ENCODE measurements around the gene GFOD2.
A peak's percentile ranks its signal among the peaks of the same experiment; 100 is the strongest.
"Not testable (repeated sequence)": the region's sequence is repeated elsewhere in the genome, so short reads cannot be mapped to it uniquely, and the experiment has no call there.

The GFOD2 gene

GRCh38 chr16:67693517-67694285 is 25.4 kb downstream of the GFOD2 start:
- H3K4me3 ChIP-seq (ENCODE audit: low read depth in 1 of 5, low read length in 5 of 5); H3K9ac ChIP-seq (ENCODE audit: low read length in 5 of 5); H3K27me3 ChIP-seq (ENCODE audit: control insufficient read depth in 5 of 5, insufficient read depth in 4 of 5, low read length in 5 of 5); H3K27ac ChIP-seq (ENCODE audit: low read depth, low read length); H3K36me3 ChIP-seq (ENCODE audit: control insufficient read depth in 5 of 5, insufficient read depth in 5 of 5, low read length in 5 of 5); H3K9me3 ChIP-seq (ENCODE audit: control insufficient read depth in 5 of 5, low read length in 5 of 5): not testable (repeated sequence)
- H3K4me1 ChIP-seq (ENCODE audit: control insufficient read depth in 5 of 5, insufficient read depth in 5 of 5, low read length in 5 of 5), result peaks cover 0 to 13% (median 8%) of the 10 kb centered on the region in 5 donors

DNA sequence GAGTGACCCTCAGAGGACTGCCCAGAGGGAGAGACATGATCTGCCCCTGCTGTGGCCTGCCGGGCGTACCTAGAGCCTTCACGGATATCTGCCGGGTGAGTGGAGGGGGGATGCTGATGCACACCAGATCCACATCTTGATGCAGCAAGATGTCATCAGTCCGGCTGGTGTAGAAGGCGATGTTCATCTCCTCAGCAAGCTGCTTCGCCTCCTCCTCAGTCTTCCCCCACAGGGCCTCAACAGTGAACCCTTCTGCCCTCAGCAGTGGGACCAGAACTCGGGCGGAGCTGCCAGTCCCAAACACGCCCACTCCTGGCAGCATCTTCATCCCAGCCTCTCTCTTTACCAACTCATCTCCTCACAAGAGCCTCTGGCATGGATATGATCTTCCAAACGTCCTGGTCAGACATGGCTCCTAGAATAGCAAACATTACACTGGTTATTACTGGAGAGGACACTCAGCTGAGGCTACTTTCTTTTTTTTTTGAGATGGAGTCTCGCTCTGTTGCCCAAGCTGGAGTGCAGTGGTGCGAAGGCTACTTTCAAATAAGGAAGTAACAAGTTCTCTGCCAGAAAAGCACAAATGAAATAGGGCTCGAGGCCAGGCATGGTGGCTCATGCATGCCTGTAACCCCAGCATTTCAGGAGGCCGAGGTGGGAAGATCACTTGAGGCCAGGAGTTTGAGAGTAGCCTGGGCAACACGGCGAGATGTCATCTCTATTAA is 33.6 kb downstream of the GFOD2 start:
- Histone ChIP-seq H3K9me3 (ENCODE audit: control insufficient read depth in 5 of 5, low read length in 5 of 5) (no peaks in the 10 kb centered on the region), H3K27ac (ENCODE audit: low read depth, low read length) (peak overlapping the region; percentile 43), H3K36me3 (ENCODE audit: control insufficient read depth in 5 of 5, insufficient read depth in 5 of 5, low read length in 5 of 5) (peaks cover 0 to 25% (median 17%) of the 10 kb centered on the region in 5 donors), H3K4me1 (ENCODE audit: control insufficient read depth in 5 of 5, insufficient read depth in 5 of 5, low read length in 5 of 5) (peaks cover 0 to 20% (median 13%) of the 10 kb centered on the region in 5 donors), H3K9ac (ENCODE audit: low read length in 5 of 5) (peak overlapping the region in 1 of 5 donors; percentile 18), H3K4me3 (ENCODE audit: low read depth in 1 of 5, low read length in 5 of 5) (no peak overlapping the region), H3K27me3 (ENCODE audit: control insufficient read depth in 5 of 5, insufficient read depth in 4 of 5, low read length in 5 of 5) (no peaks in the 10 kb centered on the region)

- H3K27ac ChIP-seq (ENCODE audit: low read depth, low read length), result no peak overlapping the region
- peaks cover 0 to 21% (median 14%) of the 10 kb centered on the region in 5 donors for H3K4me1 ChIP-seq (ENCODE audit: control insufficient read depth in 5 of 5, insufficient read depth in 5 of 5, low read length in 5 of 5)
- H3K4me3 ChIP-seq (ENCODE audit: low read depth in 1 of 5, low read length in 5 of 5), result no peak overlapping the region
- H3K9me3 ChIP-seq (ENCODE audit: control insufficient read depth in 5 of 5, low read length in 5 of 5), result no peaks in the 10 kb centered on the region
- no peak overlapping the region for H3K9ac ChIP-seq (ENCODE audit: low read length in 5 of 5)
- peaks cover 0 to 31% (median 17%) of the 10 kb centered on the region in 5 donors for H3K36me3 ChIP-seq (ENCODE audit: control insufficient read depth in 5 of 5, insufficient read depth in 5 of 5, low read length in 5 of 5)
- no peaks in the 10 kb centered on the region for H3K27me3 ChIP-seq (ENCODE audit: control insufficient read depth in 5 of 5, insufficient read depth in 4 of 5, low read length in 5 of 5)
These were observed 35.3 kb downstream of the GFOD2 start for GRCh38 chr16:67683767-67684166.

- Histone ChIP-seq H3K27me3 (ENCODE audit: control insufficient read depth in 5 of 5, insufficient read depth in 4 of 5, low read length in 5 of 5) (no peaks in the 10 kb centered on the region), H3K4me3 (ENCODE audit: low read depth in 1 of 5, low read length in 5 of 5) (no peak overlapping the region), H3K36me3 (ENCODE audit: control insufficient read depth in 5 of 5, insufficient read depth in 5 of 5, low read length in 5 of 5) (peaks cover 0 to 33% (median 17%) of the 10 kb centered on the region in 5 donors), H3K4me1 (ENCODE audit: control insufficient read depth in 5 of 5, insufficient read depth in 5 of 5, low read length in 5 of 5) (peaks cover 6 to 37% (median 36%) of the 10 kb centered on the region in 5 donors), H3K9me3 (ENCODE audit: control insufficient read depth in 5 of 5, low read length in 5 of 5) (no peaks in the 10 kb centered on the region), H3K9ac (ENCODE audit: low read length in 5 of 5) (no peak overlapping the region), H3K27ac (ENCODE audit: low read depth, low read length) (no peak overlapping the region)
These were observed 38.9 kb downstream of the GFOD2 start for GRCh38 chr16:67679935-67680897.

DNA sequence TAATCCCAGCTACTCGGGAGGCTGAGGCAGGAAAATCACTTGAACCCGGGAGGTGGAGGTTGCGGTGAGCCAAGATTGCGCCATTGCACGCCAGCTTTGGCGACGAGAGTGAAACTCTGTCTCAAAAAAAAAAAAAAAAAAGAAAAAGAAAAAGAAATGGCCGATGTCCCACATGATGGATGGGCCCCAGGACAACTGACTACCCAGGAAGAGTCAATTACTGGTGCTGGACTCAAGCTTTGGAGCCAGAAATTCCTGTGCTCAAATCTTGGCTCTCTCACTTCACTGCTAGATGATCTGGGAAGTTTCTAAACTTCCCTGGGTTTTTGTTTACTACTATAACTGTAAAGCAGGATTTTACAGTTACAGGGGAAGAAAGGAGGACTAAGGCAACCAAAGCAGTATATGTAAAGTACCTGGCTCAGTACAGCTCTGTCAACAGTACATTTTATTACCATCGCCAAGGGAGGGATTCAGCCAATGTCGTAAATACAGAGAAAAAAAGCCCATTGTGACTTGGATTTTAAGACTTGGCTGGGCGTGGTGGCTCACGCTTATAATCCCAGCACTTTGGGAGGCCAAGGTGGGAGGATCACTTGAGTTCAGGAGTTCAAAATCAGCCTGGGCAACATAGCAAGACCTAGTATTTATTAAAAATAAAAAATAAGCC is 40.6 kb downstream of the GFOD2 start:
- Histone ChIP-seq H3K9me3 (ENCODE audit: control insufficient read depth in 5 of 5, low read length in 5 of 5) (no peaks in the 10 kb centered on the region), H3K27me3 (ENCODE audit: control insufficient read depth in 5 of 5, insufficient read depth in 4 of 5, low read length in 5 of 5) (no peaks in the 10 kb centered on the region), H3K4me1 (ENCODE audit: control insufficient read depth in 5 of 5, insufficient read depth in 5 of 5, low read length in 5 of 5) (peaks cover 10 to 46% (median 43%) of the 10 kb centered on the region in 5 donors), H3K4me3 (ENCODE audit: low read depth in 1 of 5, low read length in 5 of 5) (peak overlapping the region in 1 of 5 donors; percentile 6), H3K36me3 (ENCODE audit: control insufficient read depth in 5 of 5, insufficient read depth in 5 of 5, low read length in 5 of 5) (peaks cover 0 to 23% (median 9%) of the 10 kb centered on the region in 5 donors), H3K9ac (ENCODE audit: low read length in 5 of 5) (peak overlapping the region in 1 of 5 donors; percentile 39), H3K27ac (ENCODE audit: low read depth, low read length) (peak overlapping the region; percentile 65)

GRCh38 chr16:67677712-67678111 is 41.4 kb downstream of the GFOD2 start:
- Histone ChIP-seq H3K27me3 (ENCODE audit: control insufficient read depth in 5 of 5, insufficient read depth in 4 of 5, low read length in 5 of 5) (no peaks in the 10 kb centered on the region), H3K27ac (ENCODE audit: low read depth, low read length) (peak overlapping the region; percentile 30), H3K4me3 (ENCODE audit: low read depth in 1 of 5, low read length in 5 of 5) (no peak overlapping the region), H3K4me1 (ENCODE audit: control insufficient read depth in 5 of 5, insufficient read depth in 5 of 5, low read length in 5 of 5) (peaks cover 18 to 54% (median 49%) of the 10 kb centered on the region in 5 donors), H3K36me3 (ENCODE audit: control insufficient read depth in 5 of 5, insufficient read depth in 5 of 5, low read length in 5 of 5) (peaks cover 0 to 16% (median 4%) of the 10 kb centered on the region in 5 donors), H3K9me3 (ENCODE audit: control insufficient read depth in 5 of 5, low read length in 5 of 5) (no peaks in the 10 kb centered on the region), H3K9ac (ENCODE audit: low read length in 5 of 5) (peak overlapping the region in 1 of 5 donors; percentile 38)

DNA sequence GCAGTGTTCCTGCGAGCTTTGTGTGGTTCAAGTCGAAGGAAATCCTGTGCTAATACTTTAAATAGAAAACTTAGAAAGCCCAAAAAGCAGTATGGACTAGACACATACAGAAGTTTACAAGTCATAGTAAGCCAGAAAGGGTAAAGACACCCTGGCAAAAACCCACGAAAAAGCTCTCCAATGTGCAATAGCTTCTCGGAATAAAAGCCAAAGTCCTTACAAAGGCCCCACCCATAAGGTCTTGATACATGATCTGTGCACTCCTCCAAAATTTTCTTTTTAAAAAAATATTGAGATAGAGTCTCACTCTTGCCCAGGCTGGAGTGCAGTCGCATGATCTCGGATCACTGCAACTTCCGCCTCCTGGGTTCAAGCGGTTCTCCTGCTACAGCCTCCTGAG is 42.2 kb downstream of the GFOD2 start:
- Histone ChIP-seq H3K9me3 (ENCODE audit: control insufficient read depth in 5 of 5, low read length in 5 of 5) (no peaks in the 10 kb centered on the region), H3K27me3 (ENCODE audit: control insufficient read depth in 5 of 5, insufficient read depth in 4 of 5, low read length in 5 of 5) (no peaks in the 10 kb centered on the region), H3K36me3 (ENCODE audit: control insufficient read depth in 5 of 5, insufficient read depth in 5 of 5, low read length in 5 of 5) (peaks cover 0 to 16% (median 4%) of the 10 kb centered on the region in 5 donors), H3K9ac (ENCODE audit: low read length in 5 of 5) (peak overlapping the region in 1 of 5 donors; percentile 50), H3K27ac (ENCODE audit: low read depth, low read length) (peak overlapping the region; percentile 30), H3K4me3 (ENCODE audit: low read depth in 1 of 5, low read length in 5 of 5) (no peak overlapping the region), H3K4me1 (ENCODE audit: control insufficient read depth in 5 of 5, insufficient read depth in 5 of 5, low read length in 5 of 5) (peaks cover 18 to 56% (median 53%) of the 10 kb centered on the region in 5 donors)

DNA sequence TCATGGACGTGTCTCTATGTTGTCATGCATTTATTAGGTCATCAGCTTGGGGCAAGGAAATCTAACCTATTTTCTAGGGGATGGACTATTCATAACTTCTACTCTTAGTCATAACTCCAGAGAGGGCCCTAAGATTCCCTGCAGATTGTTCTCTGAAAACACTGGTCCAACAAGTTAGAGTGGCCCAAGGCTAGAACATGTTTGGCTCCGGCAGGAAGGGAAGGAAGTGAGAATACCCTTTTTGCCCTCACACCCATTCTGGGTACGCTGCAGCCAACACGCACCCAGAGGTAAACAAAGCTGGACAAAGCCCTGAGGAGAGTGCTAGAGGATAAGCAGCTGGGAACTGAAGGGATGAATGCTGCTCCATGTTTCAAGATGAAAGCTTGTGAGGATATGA is 42.6 kb downstream of the GFOD2 start:
- H3K36me3 ChIP-seq (ENCODE audit: control insufficient read depth in 5 of 5, insufficient read depth in 5 of 5, low read length in 5 of 5), result peaks cover 0 to 16% (median 4%) of the 10 kb centered on the region in 5 donors
- no peak overlapping the region for H3K4me3 ChIP-seq (ENCODE audit: low read depth in 1 of 5, low read length in 5 of 5)
- peaks cover 18 to 56% (median 53%) of the 10 kb centered on the region in 5 donors for H3K4me1 ChIP-seq (ENCODE audit: control insufficient read depth in 5 of 5, insufficient read depth in 5 of 5, low read length in 5 of 5)
- no peaks in the 10 kb centered on the region for H3K9me3 ChIP-seq (ENCODE audit: control insufficient read depth in 5 of 5, low read length in 5 of 5)
- H3K9ac ChIP-seq (ENCODE audit: low read length in 5 of 5), result peak overlapping the region in 2 of 5 donors; percentile 30 to 50
- H3K27me3 ChIP-seq (ENCODE audit: control insufficient read depth in 5 of 5, insufficient read depth in 4 of 5, low read length in 5 of 5), result no peaks in the 10 kb centered on the region
- peak overlapping the region; percentile 30 for H3K27ac ChIP-seq (ENCODE audit: low read depth, low read length)

GRCh38 chr16:67675999-67676398 is 43.1 kb downstream of the GFOD2 start:
- no peaks in the 10 kb centered on the region for H3K27me3 ChIP-seq (ENCODE audit: control insufficient read depth in 5 of 5, insufficient read depth in 4 of 5, low read length in 5 of 5)
- no peak overlapping the region for H3K4me3 ChIP-seq (ENCODE audit: low read depth in 1 of 5, low read length in 5 of 5)
- H3K27ac ChIP-seq (ENCODE audit: low read depth, low read length), result peak overlapping the region; percentile 30
- H3K36me3 ChIP-seq (ENCODE audit: control insufficient read depth in 5 of 5, insufficient read depth in 5 of 5, low read length in 5 of 5), result peaks cover 0 to 14% (median 4%) of the 10 kb centered on the region in 5 donors
- no peak overlapping the region for H3K9ac ChIP-seq (ENCODE audit: low read length in 5 of 5)
- no peaks in the 10 kb centered on the region for H3K9me3 ChIP-seq (ENCODE audit: control insufficient read depth in 5 of 5, low read length in 5 of 5)
- H3K4me1 ChIP-seq (ENCODE audit: control insufficient read depth in 5 of 5, insufficient read depth in 5 of 5, low read length in 5 of 5), result peaks cover 18 to 56% (median 53%) of the 10 kb centered on the region in 5 donors
